ENCODE results near the gene SEMA3E. TPM values are rescaled to one million over a fixed set of nuclear protein-coding genes. Genes with fewer than 3 reads are reported as not detected.

The SEMA3E gene
- total RNA-seq, 1 experiment from 2014 or later = 7.3 TPM

DNA sequence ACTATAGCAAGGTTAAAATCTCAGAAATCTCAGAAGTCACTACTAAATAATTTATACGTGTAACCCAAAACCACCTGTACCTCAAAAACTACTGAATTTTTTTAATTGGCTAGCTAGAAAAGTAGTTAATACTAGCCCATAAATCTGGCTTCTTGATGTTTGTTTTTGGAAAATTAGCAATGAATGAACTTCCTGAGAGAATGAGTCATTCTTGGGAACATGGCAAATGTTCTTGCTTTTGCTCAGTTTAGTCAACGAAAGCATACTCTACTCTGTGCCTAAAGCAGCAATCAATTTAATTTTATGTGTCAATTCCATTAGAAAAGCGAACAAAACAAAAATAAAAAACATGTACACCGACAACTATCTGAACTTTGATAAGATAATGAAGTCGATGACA is 69.2 kb downstream of the SEMA3E start:
- H3K9me3 ChIP-seq (ENCODE audit: control insufficient read depth, insufficient read depth, low read depth, low read length) = no peaks in the 10 kb centered on the region
- POLR2A ChIA-PET = no interaction called here
- DNase-seq (ENCODE audit: low read depth, low spot score) (no peak), ATAC-seq (no peak)
- no peaks in the 10 kb centered on the region for H3K36me3 ChIP-seq (ENCODE audit: control insufficient read depth, insufficient read depth, low read length)
- no peak overlapping the region for H3K4me3 ChIP-seq (ENCODE audit: low read depth in 2 of 2, low read length in 2 of 2)
- TF ChIP-seq POLR2AphosphoS5 (IDR thresholded peaks at IDR 0.05; ENCODE audit: low read depth, low read length) (no peak), SIN3A (IDR thresholded peaks at IDR 0.05; ENCODE audit: borderline replicate concordance, insufficient read depth, low read depth, low read length) (no peak), REST (IDR thresholded peaks at IDR 0.05; ENCODE audit: insufficient read depth in 1 of 2, low read depth in 2 of 2, low read length in 1 of 2) (no peak), TCF7L2 (IDR thresholded peaks at IDR 0.05; ENCODE audit: low read depth, low read length) (no peak), CTCF (IDR thresholded peaks at IDR 0.05) (no peak)
- no peak overlapping the region for H3K27ac ChIP-seq (ENCODE audit: low read length)
- H3K27me3 ChIP-seq (ENCODE audit: control insufficient read depth, insufficient read depth, low read length) = no peaks in the 10 kb centered on the region
- BruUV-seq (replicated peaks) = no TSS peak
- CTCF ChIA-PET = no interaction called here
- intact Hi-C loops (cut with micrococcal nuclease; ENCODE audit: unreplicated experiment) = no loop called here
- H3K4me1 ChIP-seq (ENCODE audit: control insufficient read depth, insufficient read depth, low read length) = no peaks in the 10 kb centered on the region
- in situ Hi-C loops (cut with HindIII; ENCODE audit: low pct_unique_long_range_greater_than_20kb, low sequenced_read_pairs) = no loop called here

- H3K27ac ChIP-seq (ENCODE audit: low read length) = no peak overlapping the region
- BruUV-seq (replicated peaks) = no TSS peak
- ChIA-PET CTCF (no interaction called here), POLR2A (no interaction called here)
- TF ChIP-seq CTCF (IDR thresholded peaks at IDR 0.05) (no peak), SIN3A (IDR thresholded peaks at IDR 0.05; ENCODE audit: borderline replicate concordance, insufficient read depth, low read depth, low read length) (no peak), POLR2AphosphoS5 (IDR thresholded peaks at IDR 0.05; ENCODE audit: low read depth, low read length) (no peak), REST (IDR thresholded peaks at IDR 0.05; ENCODE audit: insufficient read depth in 1 of 2, low read depth in 2 of 2, low read length in 1 of 2) (no peak), TCF7L2 (IDR thresholded peaks at IDR 0.05; ENCODE audit: low read depth, low read length) (no peak)
- in situ Hi-C loops (cut with HindIII; ENCODE audit: low pct_unique_long_range_greater_than_20kb, low sequenced_read_pairs) = no loop called here
- no peak overlapping the region for H3K4me3 ChIP-seq (ENCODE audit: low read depth in 2 of 2, low read length in 2 of 2)
- ATAC-seq (no peak), DNase-seq (ENCODE audit: low read depth, low spot score) (no peak)
- H3K36me3 ChIP-seq (ENCODE audit: control insufficient read depth, insufficient read depth, low read length) = no peaks in the 10 kb centered on the region
- H3K9me3 ChIP-seq (ENCODE audit: control insufficient read depth, insufficient read depth, low read depth, low read length) = no peaks in the 10 kb centered on the region
- H3K4me1 ChIP-seq (ENCODE audit: control insufficient read depth, insufficient read depth, low read length) = no peaks in the 10 kb centered on the region
- intact Hi-C loops (cut with micrococcal nuclease; ENCODE audit: unreplicated experiment) = no loop called here
- H3K27me3 ChIP-seq (ENCODE audit: control insufficient read depth, insufficient read depth, low read length) = no peaks in the 10 kb centered on the region
Measured at GRCh38 chr7:83575436-83575835, 73.5 kb downstream of the SEMA3E start.

Data from Panc1 (cell line).